ENCODE measurements around the gene ZNF181.

DNA sequence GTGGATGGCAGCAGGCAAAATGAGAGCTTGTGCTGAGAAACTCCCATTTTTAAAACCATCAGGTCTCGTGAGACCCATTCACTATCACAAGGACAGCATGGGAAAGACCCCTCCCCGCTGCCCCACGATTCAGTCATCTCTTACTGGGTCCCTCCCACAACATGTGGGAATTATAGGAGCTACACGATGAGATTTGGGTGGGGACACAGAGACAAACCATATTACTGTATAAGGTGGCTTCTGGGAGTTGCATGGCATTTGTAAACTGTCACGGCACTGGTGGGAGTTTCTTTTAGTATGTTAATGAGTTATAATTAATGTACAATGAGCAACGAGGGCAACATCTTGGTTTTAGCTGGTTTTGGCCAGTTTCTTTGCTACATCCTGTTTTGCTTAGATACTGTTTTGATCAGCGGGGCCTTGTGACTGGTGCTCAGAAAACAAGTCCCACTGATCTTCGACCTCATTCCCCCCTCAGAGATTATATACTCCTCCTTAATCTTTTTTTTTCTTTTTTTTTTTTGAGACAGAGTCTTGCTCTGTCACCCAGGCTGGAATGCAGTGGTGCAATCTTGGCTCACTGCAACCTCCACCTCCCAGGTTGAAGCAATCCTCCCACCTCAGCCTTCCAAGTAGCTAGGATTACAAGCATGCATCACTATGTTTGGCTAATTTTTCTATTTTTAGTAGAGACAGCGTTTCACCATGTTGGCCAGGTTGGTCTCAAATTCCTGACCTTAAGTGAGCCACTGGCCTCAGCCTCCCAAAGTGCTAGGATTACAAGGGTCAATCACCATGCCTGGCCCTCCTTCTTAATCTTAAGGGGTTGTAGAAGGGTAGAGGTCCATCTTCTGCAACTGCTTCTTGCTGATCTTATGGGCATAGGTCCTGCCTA is 60.3 kb downstream of the ZNF181 start:
- TF ChIP-seq, protein P1, sequence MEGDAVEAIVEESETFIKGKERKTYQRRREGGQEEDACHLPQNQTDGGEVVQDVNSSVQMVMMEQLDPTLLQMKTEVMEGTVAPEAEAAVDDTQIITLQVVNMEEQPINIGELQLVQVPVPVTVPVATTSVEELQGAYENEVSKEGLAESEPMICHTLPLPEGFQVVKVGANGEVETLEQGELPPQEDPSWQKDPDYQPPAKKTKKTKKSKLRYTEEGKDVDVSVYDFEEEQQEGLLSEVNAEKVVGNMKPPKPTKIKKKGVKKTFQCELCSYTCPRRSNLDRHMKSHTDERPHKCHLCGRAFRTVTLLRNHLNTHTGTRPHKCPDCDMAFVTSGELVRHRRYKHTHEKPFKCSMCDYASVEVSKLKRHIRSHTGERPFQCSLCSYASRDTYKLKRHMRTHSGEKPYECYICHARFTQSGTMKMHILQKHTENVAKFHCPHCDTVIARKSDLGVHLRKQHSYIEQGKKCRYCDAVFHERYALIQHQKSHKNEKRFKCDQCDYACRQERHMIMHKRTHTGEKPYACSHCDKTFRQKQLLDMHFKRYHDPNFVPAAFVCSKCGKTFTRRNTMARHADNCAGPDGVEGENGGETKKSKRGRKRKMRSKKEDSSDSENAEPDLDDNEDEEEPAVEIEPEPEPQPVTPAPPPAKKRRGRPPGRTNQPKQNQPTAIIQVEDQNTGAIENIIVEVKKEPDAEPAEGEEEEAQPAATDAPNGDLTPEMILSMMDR (IDR thresholded peaks at IDR 0.05) = no peak
- no peak for TF ChIP-seq POLR2A (IDR thresholded peaks at IDR 0.05)
